Measurements from ENCODE around the gene FRY. TPM values are rescaled to one million over a fixed set of nuclear protein-coding genes. Genes with fewer than 3 reads are reported as not detected.

FRY gene
- total RNA-seq, 1 experiment from 2014 or later, result 0.11 TPM

GRCh38 chr13:32009362-32009761 lies 22.2 kb upstream of the FRY start:
- in situ Hi-C loops (cut with HindIII; ENCODE audit: low pct_unique_long_range_greater_than_20kb, low sequenced_read_pairs), result no loop called here
- DNase-seq (ENCODE audit: low read depth, low spot score), result no peak

- DNase-seq (ENCODE audit: low read depth, low spot score), result no peak
- in situ Hi-C loops (cut with HindIII; ENCODE audit: low pct_unique_long_range_greater_than_20kb, low sequenced_read_pairs), result no loop called here
Measured at GRCh38 chr13:32010136-32010535, 21.4 kb upstream of the FRY start.

DNA sequence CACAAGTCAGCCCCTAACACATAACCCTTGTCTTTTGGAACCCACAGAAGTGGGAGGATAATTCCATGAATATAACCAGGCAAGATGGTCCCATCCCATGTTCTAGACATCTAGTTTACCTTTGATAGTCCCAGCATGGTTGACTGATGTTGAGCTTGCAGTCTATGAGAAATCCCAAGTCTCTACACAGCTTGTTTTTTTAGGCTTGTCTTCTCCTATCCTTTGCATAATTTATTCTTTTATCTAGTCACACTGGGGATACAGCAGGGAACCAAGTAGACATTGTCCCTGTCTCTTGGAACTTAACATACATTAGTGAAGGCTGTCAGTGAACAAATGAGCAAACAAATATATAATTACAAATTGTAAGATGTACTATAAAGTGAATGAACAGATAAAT lies 19.6 kb upstream of the FRY start:
- DNase-seq (ENCODE audit: low read depth, low spot score), result no peak
- in situ Hi-C loops (cut with HindIII; ENCODE audit: low pct_unique_long_range_greater_than_20kb, low sequenced_read_pairs), result no loop called here

DNA sequence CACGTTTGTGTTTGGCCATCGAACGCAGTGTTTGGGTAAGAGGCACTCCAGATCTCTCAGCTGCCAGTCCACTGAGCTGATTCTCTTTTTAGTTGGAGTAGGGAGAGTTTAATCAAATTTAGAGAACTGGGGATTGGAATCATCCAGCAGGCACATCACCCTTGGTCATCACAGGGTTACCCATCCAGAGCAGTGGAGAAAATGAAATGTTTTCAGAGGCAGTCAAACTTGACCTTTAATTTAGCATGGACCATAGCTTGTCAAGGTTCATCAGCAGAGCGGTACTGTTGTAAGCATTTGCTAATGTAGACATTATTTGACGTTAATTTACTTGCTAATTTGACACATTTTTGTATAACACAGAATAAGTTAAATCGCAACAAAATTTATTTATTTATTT lies 18.4 kb upstream of the FRY start:
- in situ Hi-C loops (cut with HindIII; ENCODE audit: low pct_unique_long_range_greater_than_20kb, low sequenced_read_pairs), result no loop called here
- DNase-seq (ENCODE audit: low read depth, low spot score), result no peak

DNA sequence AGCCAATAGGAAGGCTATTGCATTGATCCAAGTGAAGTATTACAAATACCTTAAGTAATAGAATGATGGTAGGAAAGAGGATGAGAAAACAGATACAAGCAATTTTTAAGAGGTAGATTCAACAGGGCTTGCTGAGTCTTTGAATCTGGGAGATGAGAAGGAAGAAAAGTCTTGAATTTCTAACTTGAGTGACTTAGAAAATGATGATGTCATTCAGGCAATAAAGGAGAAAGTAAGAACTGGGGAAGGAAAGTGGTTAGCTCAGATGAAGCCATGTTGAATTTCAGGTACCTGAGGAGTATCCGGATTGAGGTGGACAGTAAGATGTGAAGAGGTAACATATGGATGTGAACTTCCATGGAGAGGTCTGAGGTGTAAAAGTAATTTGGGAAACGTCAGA lies 15.5 kb upstream of the FRY start:
- in situ Hi-C loops (cut with HindIII; ENCODE audit: low pct_unique_long_range_greater_than_20kb, low sequenced_read_pairs), result no loop called here
- DNase-seq (ENCODE audit: low read depth, low spot score), result no peak

DNA sequence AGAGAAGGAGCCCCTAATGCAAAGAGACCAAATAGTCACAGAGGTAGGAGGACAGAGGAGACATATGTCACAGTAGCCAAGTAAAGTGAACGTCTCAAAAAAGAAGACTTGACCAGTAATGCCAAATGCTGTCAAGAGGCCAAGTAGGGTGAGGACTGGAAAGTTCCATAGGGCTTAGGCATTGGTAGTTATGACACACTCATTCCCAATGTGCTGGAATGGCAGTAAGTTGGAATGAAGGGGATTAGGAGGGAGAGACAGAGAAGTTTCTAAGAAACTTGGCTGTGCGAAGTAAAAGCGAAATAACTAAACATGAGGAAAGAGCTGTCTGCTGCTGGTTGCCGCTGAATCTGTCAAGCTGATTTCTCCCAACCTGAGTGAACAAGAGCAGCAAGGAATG lies 14.9 kb upstream of the FRY start:
- in situ Hi-C loops (cut with HindIII; ENCODE audit: low pct_unique_long_range_greater_than_20kb, low sequenced_read_pairs), result no loop called here
- no peak for DNase-seq (ENCODE audit: low read depth, low spot score)

DNA sequence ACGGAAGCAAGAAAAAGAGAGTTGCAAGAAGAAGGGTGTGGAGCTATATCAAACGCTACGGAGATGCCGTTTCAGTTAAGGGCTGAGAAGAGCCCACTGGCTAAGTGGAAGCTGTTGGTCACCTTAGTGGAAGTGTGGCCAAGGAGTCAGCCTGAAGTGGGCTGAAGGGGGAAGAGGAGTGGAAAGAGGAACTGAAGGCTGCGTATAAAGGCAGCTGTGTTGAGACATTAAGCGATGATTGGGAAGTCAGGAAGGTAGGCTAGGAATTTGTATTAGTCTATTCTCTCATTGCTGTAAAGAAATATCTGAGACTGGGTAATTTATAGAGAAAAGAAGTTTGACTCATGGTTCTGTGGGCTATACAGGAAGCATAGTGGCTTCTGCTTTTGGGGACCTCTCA lies 14.1 kb upstream of the FRY start:
- in situ Hi-C loops (cut with HindIII; ENCODE audit: low pct_unique_long_range_greater_than_20kb, low sequenced_read_pairs), result no loop called here
- no peak for DNase-seq (ENCODE audit: low read depth, low spot score)

DNA sequence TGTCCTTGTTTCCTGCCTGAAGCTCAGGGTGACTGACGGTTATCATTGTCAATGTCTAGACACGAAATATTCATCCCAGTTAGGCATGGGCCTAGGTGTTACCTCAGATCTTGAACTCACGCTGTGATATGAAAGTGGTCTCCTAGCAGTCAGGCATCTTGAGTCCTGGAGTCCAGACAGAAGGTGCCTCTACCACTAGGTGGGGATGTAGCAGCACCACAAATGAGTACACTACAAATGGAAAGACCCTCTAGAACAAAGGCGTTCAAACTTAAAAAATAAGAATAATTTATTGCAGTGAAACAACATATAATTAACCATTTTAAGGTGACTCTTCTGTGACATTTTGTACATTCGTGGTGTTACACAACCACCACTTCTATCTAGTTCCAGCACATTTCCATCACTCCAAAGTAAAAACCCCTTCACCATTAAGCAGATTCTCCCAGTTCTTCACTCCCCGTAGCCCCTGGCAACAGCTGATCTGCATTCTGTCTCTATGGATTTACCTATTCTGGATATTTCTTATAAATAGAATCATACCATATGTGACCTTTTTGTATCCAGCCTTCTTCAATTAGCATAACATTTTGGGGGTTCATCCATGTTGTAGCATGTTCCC lies 11.9 kb upstream of the FRY start:
- in situ Hi-C loops (cut with HindIII; ENCODE audit: low pct_unique_long_range_greater_than_20kb, low sequenced_read_pairs), result no loop called here
- DNase-seq (ENCODE audit: low read depth, low spot score), result peak; percentile 76

DNA sequence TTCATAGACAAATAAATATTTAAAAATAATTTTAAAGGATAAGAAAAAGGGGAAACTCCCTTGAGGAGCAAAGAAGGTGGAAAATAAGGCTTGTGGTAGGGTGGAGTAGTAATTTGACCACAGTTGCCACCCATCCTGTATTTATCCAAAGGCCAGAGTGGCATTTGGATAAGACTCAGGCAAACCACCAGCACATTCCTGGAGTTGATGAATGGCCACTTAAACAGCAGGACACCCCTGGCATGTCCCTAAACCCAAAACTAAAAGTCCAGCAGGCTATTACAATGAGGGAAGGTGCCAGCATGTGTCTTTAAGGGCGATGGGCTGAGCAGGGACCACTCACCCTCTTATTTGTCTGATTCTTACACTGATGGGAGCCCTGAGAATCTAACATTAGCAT lies 9.8 kb upstream of the FRY start:
- no peak for DNase-seq (ENCODE audit: low read depth, low spot score)
- in situ Hi-C loops (cut with HindIII; ENCODE audit: low pct_unique_long_range_greater_than_20kb, low sequenced_read_pairs), result no loop called here

- DNase-seq (ENCODE audit: low read depth, low spot score), result peak; percentile 46
- in situ Hi-C loops (cut with HindIII; ENCODE audit: low pct_unique_long_range_greater_than_20kb, low sequenced_read_pairs), result no loop called here
Measured at GRCh38 chr13:32022311-32022710, 9.3 kb upstream of the FRY start.

DNA sequence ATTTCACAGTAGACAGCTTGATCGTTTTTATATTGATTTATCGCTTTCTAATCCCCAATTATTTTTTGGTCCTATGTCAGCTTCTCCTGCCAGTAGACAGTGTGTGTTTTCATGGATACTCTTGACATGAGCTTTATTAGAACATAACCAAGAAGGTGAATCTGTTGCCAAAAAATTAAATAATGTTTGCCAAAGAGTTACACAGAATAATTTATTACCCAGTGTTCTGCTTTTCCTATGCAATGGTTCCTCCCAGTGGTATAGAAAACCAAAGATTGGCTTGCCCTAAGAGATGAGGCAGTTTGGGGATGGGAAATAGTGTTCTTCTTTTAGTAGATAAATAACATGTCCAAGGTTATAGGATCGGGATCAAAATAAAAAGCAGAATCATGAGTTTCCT lies 8.5 kb upstream of the FRY start:
- in situ Hi-C loops (cut with HindIII; ENCODE audit: low pct_unique_long_range_greater_than_20kb, low sequenced_read_pairs), result no loop called here

DNA sequence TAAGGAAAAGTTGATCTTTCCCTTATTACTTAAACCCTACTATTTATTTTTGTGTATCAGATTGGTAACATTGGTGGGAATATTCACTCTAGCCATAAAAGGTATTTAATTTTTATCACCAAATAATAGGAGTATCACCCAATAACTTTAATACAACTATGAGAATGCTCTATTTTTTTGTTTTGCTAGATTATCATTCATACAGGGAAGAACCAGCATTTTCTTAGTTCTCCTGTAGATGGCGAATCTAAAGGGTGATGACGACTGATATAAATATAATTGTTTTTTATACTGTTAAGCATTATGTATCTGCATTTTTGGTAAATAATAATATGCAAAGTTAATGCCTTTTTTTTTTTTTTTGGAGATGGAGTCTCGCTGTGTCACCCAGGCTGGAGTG lies 7.9 kb upstream of the FRY start:
- in situ Hi-C loops (cut with HindIII; ENCODE audit: low pct_unique_long_range_greater_than_20kb, low sequenced_read_pairs), result no loop called here
- DNase-seq (ENCODE audit: low read depth, low spot score), result no peak

More for the DNA sequence above, 8.5 kb upstream of the FRY start:
- no peak for DNase-seq (ENCODE audit: low read depth, low spot score)

- DNase-seq (ENCODE audit: low read depth, low spot score), result no peak
- in situ Hi-C loops (cut with HindIII; ENCODE audit: low pct_unique_long_range_greater_than_20kb, low sequenced_read_pairs), result no loop called here
Measured at GRCh38 chr13:32024750-32025149, 6.8 kb upstream of the FRY start.

DNA sequence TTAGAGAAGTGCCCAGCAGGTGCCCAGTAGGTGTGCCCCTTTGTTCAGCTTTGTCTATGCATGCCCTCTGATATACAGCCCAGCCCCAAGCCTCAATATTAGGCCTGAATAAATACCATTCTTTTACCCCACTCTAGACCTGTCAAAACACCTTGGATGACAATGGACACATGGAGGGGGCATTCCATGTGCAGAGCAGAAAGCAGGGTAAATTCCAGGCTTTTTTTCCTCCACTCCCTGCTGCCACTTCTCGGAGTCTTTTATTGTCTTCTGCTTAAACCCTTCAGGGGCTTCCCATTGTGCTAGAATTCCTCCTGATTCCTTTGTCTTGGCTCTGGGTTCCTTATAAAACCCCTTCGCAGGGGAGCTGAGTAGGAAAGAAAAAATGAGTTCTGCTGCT lies 5.8 kb upstream of the FRY start:
- in situ Hi-C loops (cut with HindIII; ENCODE audit: low pct_unique_long_range_greater_than_20kb, low sequenced_read_pairs), result no loop called here
- no peak for DNase-seq (ENCODE audit: low read depth, low spot score)

GRCh38 chr13:32026623-32027022 lies 5.0 kb upstream of the FRY start:
- DNase-seq (ENCODE audit: low read depth, low spot score), result no peak
- in situ Hi-C loops (cut with HindIII; ENCODE audit: low pct_unique_long_range_greater_than_20kb, low sequenced_read_pairs), result no loop called here

GRCh38 chr13:32028711-32029110 lies 2.9 kb upstream of the FRY start:
- no peak for DNase-seq (ENCODE audit: low read depth, low spot score)
- in situ Hi-C loops (cut with HindIII; ENCODE audit: low pct_unique_long_range_greater_than_20kb, low sequenced_read_pairs), result no loop called here

- no peak for DNase-seq (ENCODE audit: low read depth, low spot score)
- in situ Hi-C loops (cut with HindIII; ENCODE audit: low pct_unique_long_range_greater_than_20kb, low sequenced_read_pairs), result no loop called here
Measured at GRCh38 chr13:32029684-32030083, 1.9 kb upstream of the FRY start.

GRCh38 chr13:32031815-32032370 lies 319 bp downstream of the FRY start:
- no peak for DNase-seq (ENCODE audit: low read depth, low spot score)
- in situ Hi-C loops (cut with HindIII; ENCODE audit: low pct_unique_long_range_greater_than_20kb, low sequenced_read_pairs), result no loop called here

GRCh38 chr13:32032759-32033158 lies 1.2 kb downstream of the FRY start:
- no peak for DNase-seq (ENCODE audit: low read depth, low spot score)
- in situ Hi-C loops (cut with HindIII; ENCODE audit: low pct_unique_long_range_greater_than_20kb, low sequenced_read_pairs), result no loop called here

DNA sequence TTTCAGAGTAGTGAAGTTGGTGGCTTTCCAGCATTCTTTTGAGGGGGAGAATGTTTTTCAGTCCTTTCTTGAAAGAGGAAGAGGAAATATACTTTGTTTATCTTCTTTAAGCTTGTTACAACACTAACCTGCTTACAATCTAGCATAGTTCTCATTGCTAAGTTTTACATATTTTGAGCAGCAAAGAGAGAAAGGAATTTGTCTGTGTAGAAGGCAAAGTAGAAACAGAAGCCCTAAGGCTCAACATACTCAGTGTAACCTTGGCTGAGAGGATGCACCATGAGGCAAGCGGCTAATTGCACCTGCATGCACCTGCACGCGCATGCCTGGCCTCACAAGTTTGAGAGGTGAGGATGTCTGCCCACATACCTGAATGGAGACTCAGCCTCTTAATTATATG lies 2.2 kb downstream of the FRY start:
- in situ Hi-C loops (cut with HindIII; ENCODE audit: low pct_unique_long_range_greater_than_20kb, low sequenced_read_pairs), result no loop called here
- DNase-seq (ENCODE audit: low read depth, low spot score), result no peak

All from SK-MEL-5 (cell line).